ENCODE data around the gene CNTNAP2. TPM values are rescaled to one million over a fixed set of nuclear protein-coding genes. Genes with fewer than 3 reads are reported as not detected.

CNTNAP2 gene
- total and polyA plus RNA-seq, 2 of the 8 experiments (the other 6 are each of a cell fraction or from before 2014, with no cell fraction given), result 27.9 to 71.0 TPM

DNA sequence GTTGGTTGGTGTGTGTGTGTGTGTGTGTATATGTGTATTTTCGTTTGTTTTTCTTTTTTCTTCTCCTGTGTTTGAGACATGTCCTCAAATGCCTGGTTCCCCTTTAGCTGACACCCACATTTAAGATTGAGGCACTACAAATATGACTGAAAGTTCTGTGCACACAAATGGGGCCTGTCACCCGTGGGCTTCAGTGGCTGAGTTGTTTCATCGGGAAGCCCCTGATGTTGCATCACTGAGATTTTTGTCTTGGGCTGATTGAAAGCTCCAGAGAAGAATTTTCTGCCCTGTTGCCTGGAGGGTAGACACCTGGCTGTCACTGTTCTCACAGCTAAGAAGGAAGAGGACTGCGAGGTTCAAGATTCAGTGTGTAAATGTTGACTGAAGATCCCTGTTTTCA is 2190.2 kb downstream of the CNTNAP2 start (continued):
- TF ChIP-seq CHD7 (IDR thresholded peaks at IDR 0.05; ENCODE audit: insufficient replicate concordance, low read length) (no peak), PHF8 (conservative IDR thresholded peaks at IDR 0.05; ENCODE audit: low read depth, low read length) (no peak), GTF2F1 (IDR thresholded peaks at IDR 0.05; ENCODE audit: borderline replicate concordance, low read depth, low read length) (no peak), BCL11A (IDR thresholded peaks at IDR 0.05; ENCODE audit: low read depth in 2 of 2, low read length in 2 of 2) (no peak), ATF3 (IDR thresholded peaks at IDR 0.05; ENCODE audit: insufficient read depth, low read depth, low read length) (no peak), HDAC2 (IDR thresholded peaks at IDR 0.05; ENCODE audit: borderline replicate concordance in 1 of 2, low read depth in 2 of 2, low read length in 2 of 2) (no peak), NANOG (IDR thresholded peaks at IDR 0.05; ENCODE audit: insufficient read depth, low read depth, low read length, poor library complexity, severe bottlenecking) (no peak)
- TF ChIP-seq, protein P1, sequence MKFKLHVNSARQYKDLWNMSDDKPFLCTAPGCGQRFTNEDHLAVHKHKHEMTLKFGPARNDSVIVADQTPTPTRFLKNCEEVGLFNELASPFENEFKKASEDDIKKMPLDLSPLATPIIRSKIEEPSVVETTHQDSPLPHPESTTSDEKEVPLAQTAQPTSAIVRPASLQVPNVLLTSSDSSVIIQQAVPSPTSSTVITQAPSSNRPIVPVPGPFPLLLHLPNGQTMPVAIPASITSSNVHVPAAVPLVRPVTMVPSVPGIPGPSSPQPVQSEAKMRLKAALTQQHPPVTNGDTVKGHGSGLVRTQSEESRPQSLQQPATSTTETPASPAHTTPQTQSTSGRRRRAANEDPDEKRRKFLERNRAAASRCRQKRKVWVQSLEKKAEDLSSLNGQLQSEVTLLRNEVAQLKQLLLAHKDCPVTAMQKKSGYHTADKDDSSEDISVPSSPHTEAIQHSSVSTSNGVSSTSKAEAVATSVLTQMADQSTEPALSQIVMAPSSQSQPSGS (IDR thresholded peaks at IDR 0.05; ENCODE audit: low read length), result no peak
